GM19328 (cell line): ENCODE measurements around the gene RASA3.

Experiments
- ATAC-seq: cut with Tn5 transposase; IDR thresholded peaks from one replicate; pipeline ENCODE4 v1.9.1; 2021; ENCODE audit warnings: mild to moderate bottlenecking, moderate library complexity; ENCODE audit not compliant: unreplicated experiment

The RASA3 gene

GRCh38 chr13:113945857-113946408 is 186.5 kb downstream of the RASA3 start:
- no peak for ATAC-seq

- no peak for ATAC-seq
Measured at GRCh38 chr13:113943821-113944565, 188.4 kb downstream of the RASA3 start.

- no peak for ATAC-seq
Measured at GRCh38 chr13:113942591-113943103, 189.8 kb downstream of the RASA3 start.

- no peak for ATAC-seq
Measured at GRCh38 chr13:113941571-113942191, 190.7 kb downstream of the RASA3 start.

- ATAC-seq: no peak
Measured at GRCh38 chr13:113939944-113940297, 192.5 kb downstream of the RASA3 start.

- no peak for ATAC-seq
Measured at GRCh38 chr13:113939129-113939943, 193.1 kb downstream of the RASA3 start.

- no peak for ATAC-seq
Measured at GRCh38 chr13:113938716-113939115, 193.7 kb downstream of the RASA3 start.

- ATAC-seq: no peak
Measured at GRCh38 chr13:113938246-113938645, 194.2 kb downstream of the RASA3 start.

- no peak for ATAC-seq
Measured at GRCh38 chr13:113937527-113938180, 194.8 kb downstream of the RASA3 start.

- no peak for ATAC-seq
Measured at GRCh38 chr13:113937073-113937472, 195.3 kb downstream of the RASA3 start.

- ATAC-seq: no peak
Measured at GRCh38 chr13:113936166-113936965, 196.1 kb downstream of the RASA3 start.

- no peak for ATAC-seq
Measured at GRCh38 chr13:113935001-113935844, 197.2 kb downstream of the RASA3 start.

GRCh38 chr13:113934576-113934975 is 197.8 kb downstream of the RASA3 start:
- no peak for ATAC-seq

- ATAC-seq: no peak
Measured at GRCh38 chr13:113933901-113934300, 198.5 kb downstream of the RASA3 start.

GRCh38 chr13:113931841-113932459 is 200.5 kb downstream of the RASA3 start:
- no peak for ATAC-seq

- ATAC-seq: no peak
Measured at GRCh38 chr13:113930671-113931637, 201.5 kb downstream of the RASA3 start.
